WTC11 (cell line): ENCODE data around the gene PLIN4. TPM values are rescaled to one million over a fixed set of nuclear protein-coding genes. Genes with fewer than 3 reads are reported as not detected.

Source experiments
- ATAC-seq: fragments of 200-7000 bp; cut with Tn5 transposase; 2 replicates; pipeline ENCODE4 v1.10.0; 2021; ENCODE audit warnings: mild to moderate bottlenecking, moderate library complexity
- CTCF ChIA-PET: fragments of 300-600 bp; sonication (Branson Sonifier 250); formaldehyde crosslinking; loops from one replicate; lab custom pipeline; 2021; ENCODE audit warnings: antibody characterized with exemption; lab: Charles Lee
- POLR2A ChIA-PET: fragments of 350-600 bp; sonication (Branson Sonifier 250); formaldehyde crosslinking; loops from one replicate; lab custom pipeline; 2021; ENCODE audit warnings: antibody characterized with exemption; lab: Charles Lee
- DNase-seq: peaks from one replicate; pipeline ENCODE4 v3.0.0; 2021; ENCODE audit warnings: low spot score
- H3K27ac Mint-ChIP-seq: 2 replicates; pipeline ENCODE4 v1.8.0; 2021; ENCODE audit warnings: mixed read lengths
- H3K27me3 Mint-ChIP-seq: 2 replicates; pipeline ENCODE4 v1.8.0; 2021; ENCODE audit warnings: low read depth, mild to moderate bottlenecking, moderate library complexity, mixed read lengths
- H3K36me3 Mint-ChIP-seq: 2 replicates; pipeline ENCODE4 v1.8.0; 2021; ENCODE audit warnings: mixed read lengths
- H3K4me1 Mint-ChIP-seq: 2 replicates; pipeline ENCODE4 v1.8.0; 2022; ENCODE audit warnings: mixed read lengths
- H3K4me3 Mint-ChIP-seq: 2 replicates; pipeline ENCODE4 v1.8.0; 2021; ENCODE audit warnings: mild to moderate bottlenecking, moderate library complexity, mixed read lengths
- H3K9me3 Mint-ChIP-seq: 2 replicates; pipeline ENCODE4 v1.8.0; 2021; ENCODE audit warnings: mixed read lengths
- CREB1 ChIP-seq: sonication (generic); formaldehyde crosslinking; IDR thresholded peaks from 2 replicates; pipeline ENCODE4 v1.8.0; 2023; ENCODE audit warnings: mild to moderate bottlenecking, missing genetic modification reagents
- ELF4 ChIP-seq: sonication (generic); formaldehyde crosslinking; IDR thresholded peaks from 2 replicates; pipeline ENCODE4 v1.8.1; 2022; ENCODE audit warnings: low read depth, mild to moderate bottlenecking, moderate library complexity, missing genetic modification reagents
- ESRRA ChIP-seq: sonication (generic); formaldehyde crosslinking; IDR thresholded peaks from 2 replicates; pipeline ENCODE4 v1.8.1; 2022; ENCODE audit warnings: mild to moderate bottlenecking, missing genetic modification reagents, borderline replicate concordance
- FOXK1 ChIP-seq: sonication (generic); formaldehyde crosslinking; IDR thresholded peaks from 2 replicates; pipeline ENCODE4 v1.8.0; 2022; ENCODE audit warnings: mild to moderate bottlenecking, moderate library complexity, missing genetic modification reagents
- GTF2I ChIP-seq: fragments of 250-450 bp; sonication (Bioruptor Pico); conservative IDR thresholded peaks from 2 replicates; pipeline ENCODE4 v1.4.0; 2021; ENCODE audit warnings: mild to moderate bottlenecking
- KAT7 ChIP-seq: sonication (generic); formaldehyde crosslinking; IDR thresholded peaks from 2 replicates; pipeline ENCODE4 v1.8.1; 2023; ENCODE audit warnings: missing genetic modification reagents, mild to moderate bottlenecking, borderline replicate concordance
- MYBL2 ChIP-seq: sonication (generic); formaldehyde crosslinking; IDR thresholded peaks from 2 replicates; pipeline ENCODE4 v1.8.1; 2023; ENCODE audit warnings: mild to moderate bottlenecking, moderate library complexity, missing genetic modification reagents
- NFYB ChIP-seq: sonication (generic); formaldehyde crosslinking; conservative IDR thresholded peaks from 2 replicates; pipeline ENCODE4 v1.8.0; 2022; ENCODE audit warnings: low read depth, missing genetic modification reagents
- SMAD3 ChIP-seq: sonication (generic); formaldehyde crosslinking; IDR thresholded peaks from 2 replicates; pipeline ENCODE4 v1.8.0; 2022; ENCODE audit warnings: missing genetic modification reagents, mild to moderate bottlenecking, borderline replicate concordance
- ZNF263 ChIP-seq: sonication (generic); formaldehyde crosslinking; IDR thresholded peaks from 2 replicates; pipeline ENCODE4 v1.8.1; 2022; ENCODE audit warnings: low read depth, mild to moderate bottlenecking, moderate library complexity, missing genetic modification reagents
- ZNF396 ChIP-seq: fragments of 250-450 bp; sonication (Bioruptor Pico); IDR thresholded peaks from 2 replicates; pipeline ENCODE4 v1.8.0; 2021; ENCODE audit warnings: mild to moderate bottlenecking, moderate library complexity, borderline replicate concordance
- total RNA-seq: library from RNA; stranded (reverse); gene quantifications from 3 replicates; pipeline ENCODE4 v1.2.3, GENCODE V29; 2021
- TF ChIP-seq, protein P1 (sequence below): sonication (generic); formaldehyde crosslinking; IDR thresholded peaks from 2 replicates; pipeline ENCODE4 v1.8.0; 2023; ENCODE audit warnings: missing genetic modification reagents
- TF ChIP-seq, protein P2 (sequence below): fragments of 250-450 bp; sonication (Bioruptor Pico); IDR thresholded peaks from 2 replicates; pipeline ENCODE4 v1.9.0; 2021; ENCODE audit warnings: mild to moderate bottlenecking, borderline replicate concordance
- TF ChIP-seq, protein P3 (sequence below): sonication (generic); formaldehyde crosslinking; IDR thresholded peaks from 2 replicates; pipeline ENCODE4 v1.8.1; 2023; ENCODE audit warnings: mild to moderate bottlenecking, missing genetic modification reagents, moderate library complexity
- TF ChIP-seq, protein P4 (sequence below): sonication (generic); formaldehyde crosslinking; IDR thresholded peaks from 2 replicates; pipeline ENCODE4 v1.8.1; 2022; ENCODE audit warnings: mild to moderate bottlenecking, missing genetic modification reagents, moderate library complexity, borderline replicate concordance
- TF ChIP-seq, protein P5 (sequence below): sonication (generic); formaldehyde crosslinking; conservative IDR thresholded peaks from 2 replicates; pipeline ENCODE4 v1.8.1; 2022; ENCODE audit warnings: mild to moderate bottlenecking, missing genetic modification reagents
- TF ChIP-seq, protein P6 (sequence below): sonication (generic); formaldehyde crosslinking; IDR thresholded peaks from 2 replicates; pipeline ENCODE4 v1.8.0; 2022; ENCODE audit warnings: missing genetic modification reagents
- TF ChIP-seq, protein P7 (sequence below): sonication (generic); formaldehyde crosslinking; IDR thresholded peaks from 2 replicates; pipeline ENCODE4 v1.8.1; 2022; ENCODE audit warnings: mild to moderate bottlenecking, moderate library complexity, missing genetic modification reagents

PLIN4 gene
- total RNA-seq, 1 experiment from 2014 or later: 0.35 TPM

DNA sequence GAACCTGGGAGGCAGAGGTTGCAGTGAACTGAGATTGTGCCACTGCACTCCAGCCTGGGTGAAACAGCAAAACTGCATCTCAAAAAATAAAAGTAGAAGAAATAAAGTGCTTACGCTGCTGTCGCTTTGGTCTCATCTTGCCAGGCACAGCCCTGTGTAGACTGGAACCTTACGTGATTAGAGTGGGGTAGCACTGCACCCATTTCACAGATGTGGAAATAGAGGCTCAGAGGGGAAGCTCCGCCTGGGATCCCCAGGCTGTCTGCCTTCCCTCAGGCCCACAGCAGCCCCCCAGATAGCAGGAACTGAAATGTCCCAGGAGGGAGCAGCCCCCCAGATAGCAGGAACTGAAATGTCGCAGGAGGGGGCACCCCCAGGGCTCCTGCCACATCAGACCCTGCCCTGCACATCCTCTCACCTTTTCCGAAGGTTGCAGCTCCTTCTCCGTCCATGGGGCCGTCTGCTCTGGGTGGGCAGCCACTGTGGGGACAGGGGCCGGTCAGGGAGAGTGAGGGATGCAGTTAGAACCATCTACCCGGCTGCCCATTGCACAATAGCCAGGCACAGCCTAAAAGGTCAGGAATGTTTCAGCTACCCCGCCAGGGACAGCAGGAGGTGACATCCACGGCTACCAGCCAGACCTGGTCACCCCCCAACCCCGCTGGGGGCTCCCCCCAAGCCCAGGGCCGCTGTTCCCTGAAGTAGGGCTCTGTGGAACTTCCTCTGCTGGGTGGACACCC lies 1.9 kb downstream of the PLIN4 start:
- no peak for ATAC-seq
- Mint-ChIP-seq H3K4me3 (no peak overlapping the region), H3K4me1 (no peaks in the 10 kb centered on the region), H3K36me3 (no peaks in the 10 kb centered on the region)
- CTCF ChIA-PET: interaction anchor here (1.0 to 5.4 kb wide), 7 partner anchors 9 to 140 kb away, joined by 3 to 63 read pairs (median 5); partner anchors contain the start of genes HDGFL2 and PLIN5
- no peak for TF ChIP-seq SMAD3
- TF ChIP-seq GTF2I: peak; percentile 89
- TF ChIP-seq, all 79 proteins: peak for 1
- peaks cover 79% of the 10 kb centered on the region for H3K27me3 Mint-ChIP-seq
- POLR2A ChIA-PET: interaction anchor here (0.6 kb wide), 1 partner anchor 45 kb away, joined by 3 read pairs; no protein-coding TSS in a partner anchor
- DNase-seq: no peak
- no peak overlapping the region for H3K27ac Mint-ChIP-seq
- H3K9me3 Mint-ChIP-seq: no peaks in the 10 kb centered on the region

DNA sequence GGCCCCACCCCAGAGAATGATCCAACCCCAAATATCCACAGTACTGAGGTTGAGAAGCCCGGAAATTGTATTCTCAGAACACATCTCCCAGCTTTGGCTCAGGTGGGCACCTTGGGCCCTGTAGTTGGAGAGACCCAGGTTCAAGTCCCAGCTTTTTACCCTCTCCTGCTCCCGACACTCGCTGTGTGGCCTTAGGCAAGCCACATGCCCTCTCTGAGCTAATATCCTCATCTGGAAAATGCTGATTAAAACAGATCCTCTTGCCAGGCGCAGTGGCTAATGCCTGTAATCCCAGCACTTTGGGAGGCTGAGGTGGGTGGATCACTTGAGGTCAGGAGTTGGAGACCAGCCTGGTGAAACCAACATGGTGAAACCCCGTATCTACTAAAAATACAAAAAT lies 2.6 kb downstream of the PLIN4 start:
- Mint-ChIP-seq H3K9me3 (no peaks in the 10 kb centered on the region), H3K27ac (no peak overlapping the region), H3K36me3 (no peaks in the 10 kb centered on the region), H3K27me3 (peaks cover 79% of the 10 kb centered on the region), H3K4me3 (no peak overlapping the region), H3K4me1 (no peaks in the 10 kb centered on the region)
- no peak for ATAC-seq
- no peak for DNase-seq
- CTCF ChIA-PET: interaction anchor here (1.3 to 5.4 kb wide), 2 partner anchors 10 to 18 kb away, joined by 3 to 63 read pairs; no protein-coding TSS in a partner anchor
- TF ChIP-seq FOXK1 (no peak), KAT7 (CRISPR knock-in tag) (no peak), NFYB (CRISPR knock-in tag) (no peak), ELF4 (CRISPR knock-in tag) (no peak), SMAD3 (no peak)
- TF ChIP-seq, protein P1, sequence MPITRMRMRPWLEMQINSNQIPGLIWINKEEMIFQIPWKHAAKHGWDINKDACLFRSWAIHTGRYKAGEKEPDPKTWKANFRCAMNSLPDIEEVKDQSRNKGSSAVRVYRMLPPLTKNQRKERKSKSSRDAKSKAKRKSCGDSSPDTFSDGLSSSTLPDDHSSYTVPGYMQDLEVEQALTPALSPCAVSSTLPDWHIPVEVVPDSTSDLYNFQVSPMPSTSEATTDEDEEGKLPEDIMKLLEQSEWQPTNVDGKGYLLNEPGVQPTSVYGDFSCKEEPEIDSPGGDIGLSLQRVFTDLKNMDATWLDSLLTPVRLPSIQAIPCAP (CRISPR knock-in tag): no peak
- TF ChIP-seq, protein P2, sequence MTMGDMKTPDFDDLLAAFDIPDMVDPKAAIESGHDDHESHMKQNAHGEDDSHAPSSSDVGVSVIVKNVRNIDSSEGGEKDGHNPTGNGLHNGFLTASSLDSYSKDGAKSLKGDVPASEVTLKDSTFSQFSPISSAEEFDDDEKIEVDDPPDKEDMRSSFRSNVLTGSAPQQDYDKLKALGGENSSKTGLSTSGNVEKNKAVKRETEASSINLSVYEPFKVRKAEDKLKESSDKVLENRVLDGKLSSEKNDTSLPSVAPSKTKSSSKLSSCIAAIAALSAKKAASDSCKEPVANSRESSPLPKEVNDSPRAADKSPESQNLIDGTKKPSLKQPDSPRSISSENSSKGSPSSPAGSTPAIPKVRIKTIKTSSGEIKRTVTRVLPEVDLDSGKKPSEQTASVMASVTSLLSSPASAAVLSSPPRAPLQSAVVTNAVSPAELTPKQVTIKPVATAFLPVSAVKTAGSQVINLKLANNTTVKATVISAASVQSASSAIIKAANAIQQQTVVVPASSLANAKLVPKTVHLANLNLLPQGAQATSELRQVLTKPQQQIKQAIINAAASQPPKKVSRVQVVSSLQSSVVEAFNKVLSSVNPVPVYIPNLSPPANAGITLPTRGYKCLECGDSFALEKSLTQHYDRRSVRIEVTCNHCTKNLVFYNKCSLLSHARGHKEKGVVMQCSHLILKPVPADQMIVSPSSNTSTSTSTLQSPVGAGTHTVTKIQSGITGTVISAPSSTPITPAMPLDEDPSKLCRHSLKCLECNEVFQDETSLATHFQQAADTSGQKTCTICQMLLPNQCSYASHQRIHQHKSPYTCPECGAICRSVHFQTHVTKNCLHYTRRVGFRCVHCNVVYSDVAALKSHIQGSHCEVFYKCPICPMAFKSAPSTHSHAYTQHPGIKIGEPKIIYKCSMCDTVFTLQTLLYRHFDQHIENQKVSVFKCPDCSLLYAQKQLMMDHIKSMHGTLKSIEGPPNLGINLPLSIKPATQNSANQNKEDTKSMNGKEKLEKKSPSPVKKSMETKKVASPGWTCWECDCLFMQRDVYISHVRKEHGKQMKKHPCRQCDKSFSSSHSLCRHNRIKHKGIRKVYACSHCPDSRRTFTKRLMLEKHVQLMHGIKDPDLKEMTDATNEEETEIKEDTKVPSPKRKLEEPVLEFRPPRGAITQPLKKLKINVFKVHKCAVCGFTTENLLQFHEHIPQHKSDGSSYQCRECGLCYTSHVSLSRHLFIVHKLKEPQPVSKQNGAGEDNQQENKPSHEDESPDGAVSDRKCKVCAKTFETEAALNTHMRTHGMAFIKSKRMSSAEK (CRISPR knock-in tag): no peak
- TF ChIP-seq, protein P3, sequence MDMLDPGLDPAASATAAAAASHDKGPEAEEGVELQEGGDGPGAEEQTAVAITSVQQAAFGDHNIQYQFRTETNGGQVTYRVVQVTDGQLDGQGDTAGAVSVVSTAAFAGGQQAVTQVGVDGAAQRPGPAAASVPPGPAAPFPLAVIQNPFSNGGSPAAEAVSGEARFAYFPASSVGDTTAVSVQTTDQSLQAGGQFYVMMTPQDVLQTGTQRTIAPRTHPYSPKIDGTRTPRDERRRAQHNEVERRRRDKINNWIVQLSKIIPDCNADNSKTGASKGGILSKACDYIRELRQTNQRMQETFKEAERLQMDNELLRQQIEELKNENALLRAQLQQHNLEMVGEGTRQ (CRISPR knock-in tag): no peak
- TF ChIP-seq, protein P4, sequence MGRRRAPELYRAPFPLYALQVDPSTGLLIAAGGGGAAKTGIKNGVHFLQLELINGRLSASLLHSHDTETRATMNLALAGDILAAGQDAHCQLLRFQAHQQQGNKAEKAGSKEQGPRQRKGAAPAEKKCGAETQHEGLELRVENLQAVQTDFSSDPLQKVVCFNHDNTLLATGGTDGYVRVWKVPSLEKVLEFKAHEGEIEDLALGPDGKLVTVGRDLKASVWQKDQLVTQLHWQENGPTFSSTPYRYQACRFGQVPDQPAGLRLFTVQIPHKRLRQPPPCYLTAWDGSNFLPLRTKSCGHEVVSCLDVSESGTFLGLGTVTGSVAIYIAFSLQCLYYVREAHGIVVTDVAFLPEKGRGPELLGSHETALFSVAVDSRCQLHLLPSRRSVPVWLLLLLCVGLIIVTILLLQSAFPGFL (CRISPR knock-in tag): no peak
- POLR2A ChIA-PET: no interaction called here

DNA sequence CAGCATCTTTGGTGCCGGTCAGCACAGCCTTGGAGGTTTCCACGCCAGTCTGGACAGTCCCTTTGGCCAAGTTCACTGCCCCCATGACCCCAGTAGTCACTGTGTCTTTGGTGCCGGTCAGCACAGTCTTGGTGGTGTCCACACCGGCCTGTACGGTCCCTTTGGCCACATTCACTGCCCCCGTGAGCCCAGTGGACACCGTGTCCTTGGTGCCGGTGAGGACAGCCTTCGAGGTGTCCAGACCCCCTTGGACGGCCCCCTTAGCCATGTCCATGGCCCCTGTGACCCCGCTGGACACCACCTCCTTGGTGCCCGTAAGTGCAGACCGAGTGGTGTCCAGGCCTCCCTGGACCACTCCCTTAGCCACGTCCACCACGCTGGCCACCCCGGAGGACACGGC lies 5.0 kb downstream of the PLIN4 start:
- ATAC-seq (no peak), DNase-seq (no peak)
- Mint-ChIP-seq H3K4me1 (no peaks in the 10 kb centered on the region), H3K27me3 (peaks cover 85% of the 10 kb centered on the region), H3K27ac (no peak overlapping the region), H3K36me3 (no peaks in the 10 kb centered on the region), H3K4me3 (no peak overlapping the region), H3K9me3 (no peaks in the 10 kb centered on the region)
- ChIA-PET CTCF (interaction anchor here (5.4 kb wide), 1 partner anchor 12 kb away, joined by 63 read pairs; no protein-coding TSS in a partner anchor), POLR2A (no interaction called here)
- TF ChIP-seq, protein P5, sequence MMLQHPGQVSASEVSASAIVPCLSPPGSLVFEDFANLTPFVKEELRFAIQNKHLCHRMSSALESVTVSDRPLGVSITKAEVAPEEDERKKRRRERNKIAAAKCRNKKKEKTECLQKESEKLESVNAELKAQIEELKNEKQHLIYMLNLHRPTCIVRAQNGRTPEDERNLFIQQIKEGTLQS (CRISPR knock-in tag): no peak
- TF ChIP-seq ZNF263 (CRISPR knock-in tag): no peak
- TF ChIP-seq ELF4 (CRISPR knock-in tag): no peak
- TF ChIP-seq, protein P6, sequence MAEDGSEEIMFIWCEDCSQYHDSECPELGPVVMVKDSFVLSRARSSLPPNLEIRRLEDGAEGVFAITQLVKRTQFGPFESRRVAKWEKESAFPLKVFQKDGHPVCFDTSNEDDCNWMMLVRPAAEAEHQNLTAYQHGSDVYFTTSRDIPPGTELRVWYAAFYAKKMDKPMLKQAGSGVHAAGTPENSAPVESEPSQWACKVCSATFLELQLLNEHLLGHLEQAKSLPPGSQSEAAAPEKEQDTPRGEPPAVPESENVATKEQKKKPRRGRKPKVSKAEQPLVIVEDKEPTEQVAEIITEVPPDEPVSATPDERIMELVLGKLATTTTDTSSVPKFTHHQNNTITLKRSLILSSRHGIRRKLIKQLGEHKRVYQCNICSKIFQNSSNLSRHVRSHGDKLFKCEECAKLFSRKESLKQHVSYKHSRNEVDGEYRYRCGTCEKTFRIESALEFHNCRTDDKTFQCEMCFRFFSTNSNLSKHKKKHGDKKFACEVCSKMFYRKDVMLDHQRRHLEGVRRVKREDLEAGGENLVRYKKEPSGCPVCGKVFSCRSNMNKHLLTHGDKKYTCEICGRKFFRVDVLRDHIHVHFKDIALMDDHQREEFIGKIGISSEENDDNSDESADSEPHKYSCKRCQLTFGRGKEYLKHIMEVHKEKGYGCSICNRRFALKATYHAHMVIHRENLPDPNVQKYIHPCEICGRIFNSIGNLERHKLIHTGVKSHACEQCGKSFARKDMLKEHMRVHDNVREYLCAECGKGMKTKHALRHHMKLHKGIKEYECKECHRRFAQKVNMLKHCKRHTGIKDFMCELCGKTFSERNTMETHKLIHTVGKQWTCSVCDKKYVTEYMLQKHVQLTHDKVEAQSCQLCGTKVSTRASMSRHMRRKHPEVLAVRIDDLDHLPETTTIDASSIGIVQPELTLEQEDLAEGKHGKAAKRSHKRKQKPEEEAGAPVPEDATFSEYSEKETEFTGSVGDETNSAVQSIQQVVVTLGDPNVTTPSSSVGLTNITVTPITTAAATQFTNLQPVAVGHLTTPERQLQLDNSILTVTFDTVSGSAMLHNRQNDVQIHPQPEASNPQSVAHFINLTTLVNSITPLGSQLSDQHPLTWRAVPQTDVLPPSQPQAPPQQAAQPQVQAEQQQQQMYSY (CRISPR knock-in tag): no peak
- TF ChIP-seq ZNF396: no peak
- no peak for TF ChIP-seq MYBL2 (CRISPR knock-in tag)
- no peak for TF ChIP-seq CREB1
- TF ChIP-seq, protein P7, sequence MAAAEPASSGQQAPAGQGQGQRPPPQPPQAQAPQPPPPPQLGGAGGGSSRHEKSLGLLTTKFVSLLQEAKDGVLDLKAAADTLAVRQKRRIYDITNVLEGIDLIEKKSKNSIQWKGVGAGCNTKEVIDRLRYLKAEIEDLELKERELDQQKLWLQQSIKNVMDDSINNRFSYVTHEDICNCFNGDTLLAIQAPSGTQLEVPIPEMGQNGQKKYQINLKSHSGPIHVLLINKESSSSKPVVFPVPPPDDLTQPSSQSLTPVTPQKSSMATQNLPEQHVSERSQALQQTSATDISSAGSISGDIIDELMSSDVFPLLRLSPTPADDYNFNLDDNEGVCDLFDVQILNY: no peak
- TF ChIP-seq ESRRA: no peak
- no peak for TF ChIP-seq SMAD3
